GM12875 (cell line): Measurements from ENCODE around the gene LBH.

Experiments
- H3K4me3 ChIP-seq: one replicate; pipeline ENCODE4 v1.5.1; 2011; ENCODE audit warnings: low read depth, low read length, control low read depth
- TF ChIP-seq, protein P1 (sequence below): IDR thresholded peaks from 2 replicates; pipeline ENCODE4 v1.5.1; 2011; ENCODE audit warnings: low read depth, mild to moderate bottlenecking, control low read depth, inconsistent platforms, low read length, moderate library complexity, borderline replicate concordance; ENCODE audit not compliant: insufficient read depth

The LBH gene

DNA sequence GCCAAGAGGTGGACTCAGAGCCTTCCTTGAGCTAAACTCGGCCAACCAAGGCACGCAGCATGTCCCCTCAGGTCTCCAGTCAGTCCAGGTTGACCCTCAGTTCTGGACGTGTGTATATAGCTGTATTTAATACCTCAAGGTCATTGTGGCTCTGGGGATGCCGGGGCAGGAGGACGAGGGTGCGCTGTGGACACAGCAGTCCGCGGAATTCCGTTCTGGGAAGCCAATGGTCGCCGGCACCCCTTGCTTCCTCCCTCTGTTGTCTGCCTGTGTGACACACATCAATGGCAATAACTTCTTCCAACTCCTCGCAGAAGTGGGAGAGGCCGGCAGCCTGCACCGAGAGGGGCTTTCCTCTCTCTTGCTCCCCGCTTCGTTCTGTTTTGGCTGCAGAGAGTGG lies 27.7 kb downstream of the LBH start:
- TF ChIP-seq, protein P1, sequence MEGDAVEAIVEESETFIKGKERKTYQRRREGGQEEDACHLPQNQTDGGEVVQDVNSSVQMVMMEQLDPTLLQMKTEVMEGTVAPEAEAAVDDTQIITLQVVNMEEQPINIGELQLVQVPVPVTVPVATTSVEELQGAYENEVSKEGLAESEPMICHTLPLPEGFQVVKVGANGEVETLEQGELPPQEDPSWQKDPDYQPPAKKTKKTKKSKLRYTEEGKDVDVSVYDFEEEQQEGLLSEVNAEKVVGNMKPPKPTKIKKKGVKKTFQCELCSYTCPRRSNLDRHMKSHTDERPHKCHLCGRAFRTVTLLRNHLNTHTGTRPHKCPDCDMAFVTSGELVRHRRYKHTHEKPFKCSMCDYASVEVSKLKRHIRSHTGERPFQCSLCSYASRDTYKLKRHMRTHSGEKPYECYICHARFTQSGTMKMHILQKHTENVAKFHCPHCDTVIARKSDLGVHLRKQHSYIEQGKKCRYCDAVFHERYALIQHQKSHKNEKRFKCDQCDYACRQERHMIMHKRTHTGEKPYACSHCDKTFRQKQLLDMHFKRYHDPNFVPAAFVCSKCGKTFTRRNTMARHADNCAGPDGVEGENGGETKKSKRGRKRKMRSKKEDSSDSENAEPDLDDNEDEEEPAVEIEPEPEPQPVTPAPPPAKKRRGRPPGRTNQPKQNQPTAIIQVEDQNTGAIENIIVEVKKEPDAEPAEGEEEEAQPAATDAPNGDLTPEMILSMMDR = no peak
- H3K4me3 ChIP-seq = no peak overlapping the region

DNA sequence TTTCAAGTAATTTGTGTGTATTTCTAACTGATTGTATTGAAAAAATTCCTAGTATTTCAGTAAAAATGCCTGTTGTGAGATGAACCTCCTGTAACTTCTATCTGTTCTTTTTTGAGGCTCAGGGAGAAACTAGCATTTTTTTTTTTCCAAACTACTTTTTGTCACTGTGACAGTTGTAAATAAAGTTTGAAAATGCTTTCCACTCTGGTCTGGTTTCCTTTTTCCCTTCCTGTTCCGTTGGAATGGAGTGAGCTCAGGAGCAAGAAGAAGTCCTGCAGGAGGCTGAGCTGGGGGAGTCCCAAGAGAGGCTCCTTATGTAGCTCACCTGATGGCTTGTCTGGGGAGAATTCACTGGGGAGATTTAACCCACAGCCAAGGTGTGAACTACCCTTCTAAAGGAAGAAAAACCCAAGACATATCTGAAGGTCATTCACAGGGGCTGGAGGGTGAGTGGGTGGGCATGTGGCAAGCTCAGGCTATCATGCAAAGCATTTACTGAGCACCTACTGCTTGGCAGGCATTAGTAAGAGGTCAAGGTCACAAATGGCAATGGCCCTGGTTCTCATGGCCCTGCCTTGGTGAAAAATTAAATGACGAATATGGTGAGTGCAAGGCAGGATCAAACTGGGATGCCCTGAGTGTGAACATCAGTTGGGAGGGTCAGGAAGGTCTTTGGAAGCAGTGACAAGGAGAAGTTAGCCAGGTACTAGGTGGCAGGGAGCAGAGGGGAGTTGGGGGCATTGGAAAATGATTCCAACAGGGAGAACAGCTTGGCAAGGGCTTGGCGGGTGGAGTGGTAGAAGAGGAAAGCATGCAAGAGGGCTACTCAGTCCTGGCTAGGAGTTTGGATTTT lies 28.7 kb downstream of the LBH start:
- TF ChIP-seq, protein P1 = no peak
- H3K4me3 ChIP-seq = no peak overlapping the region

DNA sequence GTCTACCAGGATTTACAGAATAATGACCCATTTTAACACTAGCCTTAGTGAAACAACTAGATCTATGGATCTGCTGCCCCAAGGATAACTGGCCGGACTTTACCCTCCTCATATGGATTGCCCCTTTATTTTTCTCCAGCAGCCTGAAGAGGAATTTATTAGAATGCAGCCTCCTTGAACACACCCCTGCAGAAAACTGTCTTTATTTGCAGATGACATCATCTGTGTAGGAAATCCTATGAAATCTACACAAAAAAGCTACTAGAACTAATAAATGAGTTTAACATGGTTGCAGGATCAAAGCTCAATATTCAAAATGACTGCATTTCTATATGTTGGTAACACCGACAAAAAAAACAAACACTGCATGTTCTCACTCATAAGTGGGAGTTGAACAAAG lies 29.6 kb downstream of the LBH start:
- no peak overlapping the region for H3K4me3 ChIP-seq
- TF ChIP-seq, protein P1 = no peak

DNA sequence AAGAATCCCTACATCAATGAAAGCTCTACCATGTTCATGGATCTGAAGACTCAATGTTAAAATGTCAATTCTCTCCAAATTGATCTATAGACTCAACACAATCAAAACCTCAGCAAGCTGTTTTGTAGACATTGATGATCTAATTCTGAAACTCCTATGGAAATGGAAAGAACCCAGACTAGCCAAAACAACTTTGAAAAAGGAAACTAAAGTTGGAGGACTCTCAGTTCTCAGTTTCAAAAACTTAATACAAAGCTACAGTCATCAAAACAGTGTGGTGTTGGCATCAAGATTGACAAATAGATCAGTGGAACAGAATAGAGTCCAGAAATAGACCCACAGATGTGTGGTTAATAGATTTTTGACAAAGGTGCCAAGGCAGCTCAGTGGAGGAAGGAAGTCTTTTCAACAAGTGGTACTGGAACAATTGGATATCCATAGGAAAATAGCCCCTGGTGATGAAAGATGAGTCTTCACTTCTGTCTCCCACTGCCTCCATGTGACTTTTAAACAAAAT lies 30.4 kb downstream of the LBH start:
- TF ChIP-seq, protein P1 = no peak
- H3K4me3 ChIP-seq = no peak overlapping the region

DNA sequence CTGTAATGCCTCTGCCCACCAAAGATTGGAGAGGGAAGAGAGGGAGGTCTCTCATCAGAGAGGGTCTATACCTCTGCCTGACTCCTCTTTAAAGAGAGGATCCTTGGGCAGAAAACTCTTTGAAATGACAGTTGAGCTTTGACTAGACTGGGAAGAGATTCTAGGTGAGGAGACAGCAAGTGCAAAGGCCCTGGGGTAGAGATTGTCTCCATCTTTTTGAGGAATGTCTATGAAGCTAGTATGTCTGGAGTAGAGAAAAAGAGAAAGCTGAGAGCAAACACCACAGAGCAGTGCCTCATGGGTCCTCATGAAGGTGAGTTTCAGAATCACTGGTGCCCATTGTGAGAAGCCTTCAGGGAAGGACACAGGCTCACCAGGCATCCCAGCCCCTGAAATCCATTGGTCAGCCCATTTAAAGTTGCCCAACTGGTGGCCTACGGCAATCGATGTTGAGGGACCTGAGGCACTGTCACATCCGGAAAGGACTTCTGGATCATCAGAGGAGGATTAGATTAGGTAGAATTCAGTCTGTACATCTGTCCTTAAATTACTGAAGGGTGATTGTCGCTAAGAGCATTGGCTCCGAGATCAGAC lies 31.5 kb downstream of the LBH start:
- TF ChIP-seq, protein P1 = no peak
- no peak overlapping the region for H3K4me3 ChIP-seq

DNA sequence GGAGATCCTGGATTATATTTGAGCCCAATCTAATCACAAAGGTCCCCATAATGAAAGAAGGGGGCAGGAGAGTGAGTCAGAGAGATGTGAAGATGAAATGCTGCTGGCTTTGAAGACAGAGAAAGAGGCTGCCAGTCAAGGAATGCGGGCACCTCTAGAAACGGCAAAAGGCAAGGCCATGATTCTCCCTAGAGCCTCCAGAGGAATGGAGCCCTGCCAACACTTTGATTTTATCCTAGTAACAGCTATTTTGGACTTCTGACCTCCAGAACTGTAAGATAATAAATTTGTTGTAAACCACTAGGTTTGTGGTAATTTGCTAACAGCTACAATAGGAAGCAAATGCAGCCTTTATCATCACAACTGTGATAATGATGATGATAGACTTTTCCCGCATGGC lies 32.9 kb downstream of the LBH start:
- TF ChIP-seq, protein P1 = no peak

More for the DNA sequence above, 32.9 kb downstream of the LBH start:
- H3K4me3 ChIP-seq = no peak overlapping the region
